HEK293 (cell line): ENCODE data around the gene SCFD2.

Experiments
- CTCF ChIP-seq: fragments of 450-650 bp; formaldehyde crosslinking; IDR thresholded peaks from 2 replicates; pipeline ENCODE4 v1.5.1; 2016; ENCODE audit warnings: missing biosample characterization, missing genetic modification characterization
- ZNF121 ChIP-seq: fragments of 450-650 bp; formaldehyde crosslinking; IDR thresholded peaks from 2 replicates; pipeline ENCODE4 v1.5.1; 2016; ENCODE audit warnings: missing biosample characterization, missing genetic modification characterization
- ZNF24 ChIP-seq: fragments of 450-650 bp; formaldehyde crosslinking; IDR thresholded peaks from 2 replicates; pipeline ENCODE4 v1.5.1; 2016; ENCODE audit warnings: missing biosample characterization, missing genetic modification characterization
- ZNF274 ChIP-seq, 2 experiments: fragments of 200-500 bp in 1 of 2; fragments of 450-650 bp in 1 of 2; sonication (Bioruptor generic) in 1 of 2; formaldehyde crosslinking in 1 of 2; IDR thresholded peaks; 2 replicates each; pipeline versions ENCODE4 v1.5.1 to v1.6.1; 2014 to 2016; ENCODE audit warnings: borderline replicate concordance in 1 of 2, inconsistent platforms in 1 of 2, low read length in 1 of 2, missing biosample characterization in 1 of 2, missing genetic modification characterization in 1 of 2
- ZNF549 ChIP-seq: fragments of 450-650 bp; IDR thresholded peaks from 2 replicates; pipeline ENCODE4 v1.5.1; 2018; ENCODE audit warnings: missing biosample characterization, missing genetic modification characterization, mild to moderate bottlenecking, inconsistent platforms, moderate library complexity
- TF ChIP-seq, protein P1 (sequence below): fragments of 450-650 bp; formaldehyde crosslinking; IDR thresholded peaks from 2 replicates; pipeline ENCODE4 v1.5.1; 2016; ENCODE audit warnings: missing biosample characterization, missing genetic modification characterization

- TF ChIP-seq CTCF (tag by site-specific recombination) (no peak), ZNF121 (tag by site-specific recombination) (no peak), ZNF274 (IDR thresholded peaks at IDR 0.05; ENCODE audit: low read length) (no peak), ZNF274 (tag by site-specific recombination; IDR thresholded peaks at IDR 0.05; ENCODE audit: borderline replicate concordance) (no peak), ZNF549 (tag by site-specific recombination) (no peak), ZNF24 (tag by site-specific recombination) (no peak)
- TF ChIP-seq, protein P1, sequence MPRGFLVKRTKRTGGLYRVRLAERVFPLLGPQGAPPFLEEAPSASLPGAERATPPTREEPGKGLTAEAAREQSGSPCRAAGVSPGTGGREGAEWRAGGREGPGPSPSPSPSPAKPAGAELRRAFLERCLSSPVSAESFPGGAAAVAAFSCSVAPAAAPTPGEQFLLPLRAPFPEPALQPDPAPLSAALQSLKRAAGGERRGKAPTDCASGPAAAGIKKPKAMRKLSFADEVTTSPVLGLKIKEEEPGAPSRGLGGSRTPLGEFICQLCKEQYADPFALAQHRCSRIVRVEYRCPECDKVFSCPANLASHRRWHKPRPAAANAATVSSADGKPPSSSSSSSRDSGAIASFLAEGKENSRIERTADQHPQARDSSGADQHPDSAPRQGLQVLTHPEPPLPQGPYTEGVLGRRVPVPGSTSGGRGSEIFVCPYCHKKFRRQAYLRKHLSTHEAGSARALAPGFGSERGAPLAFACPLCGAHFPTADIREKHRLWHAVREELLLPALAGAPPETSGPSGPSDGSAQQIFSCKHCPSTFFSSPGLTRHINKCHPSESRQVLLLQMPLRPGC (tag by site-specific recombination) = no peak
Observed at GRCh38 chr4:52990706-52991105, 375.2 kb downstream of the SCFD2 start.
